Measurements from ENCODE around the gene GNAI2. TPM values are rescaled to one million over a fixed set of nuclear protein-coding genes. Genes with fewer than 3 reads are reported as not detected.

GNAI2 gene
- total RNA-seq, 1 donor from 2014 or later: 281 TPM

DNA sequence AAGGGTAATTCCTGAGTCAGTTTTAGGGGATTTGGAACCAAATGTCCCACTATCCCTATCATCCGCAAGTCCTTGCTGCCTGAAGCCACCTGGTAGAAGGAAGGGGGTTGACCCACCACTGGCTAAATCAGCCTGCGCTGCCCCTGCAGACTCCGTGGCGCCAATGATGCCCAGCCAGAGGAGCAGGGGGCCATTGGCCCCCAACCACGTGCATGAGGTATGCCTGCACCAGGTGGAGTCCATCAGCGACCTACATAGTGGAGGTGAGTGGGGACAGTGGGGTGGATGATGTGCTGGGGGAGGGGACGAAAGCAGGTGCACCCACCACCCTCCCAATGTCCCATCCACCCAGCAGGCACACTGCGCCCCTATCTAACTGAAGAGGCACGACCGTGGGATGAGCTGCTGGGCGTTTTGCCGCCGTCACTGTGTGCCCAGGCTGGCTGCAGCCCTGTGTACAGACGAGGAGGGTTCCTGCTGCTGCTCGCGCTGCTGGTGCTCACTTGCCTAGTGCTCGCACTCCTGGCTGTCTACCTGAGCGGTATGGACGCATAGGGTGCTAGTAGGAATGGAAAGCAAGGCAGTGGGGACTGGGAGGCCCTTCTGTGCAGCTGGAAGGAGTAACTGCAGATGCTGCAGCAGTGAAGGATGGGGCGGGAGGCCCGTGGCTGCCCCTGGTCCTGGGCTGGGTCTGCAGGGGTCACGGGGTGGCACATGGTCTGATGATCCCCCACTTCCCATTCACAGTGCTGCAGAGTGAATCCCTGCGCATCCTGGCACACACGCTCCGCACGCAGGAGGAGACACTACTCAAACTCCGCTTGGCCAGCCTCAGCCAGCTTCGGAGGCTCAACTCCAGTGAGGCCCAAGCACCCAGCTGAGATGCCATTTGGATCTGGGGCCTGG, 50.6 kb downstream of the GNAI2 start:
- Mint-ChIP-seq H3K27me3 (no peaks in the 10 kb centered on the region), H3K36me3 (ENCODE audit: low read depth) (peaks cover 46% of the 10 kb centered on the region), H3K9me3 (no peaks in the 10 kb centered on the region), H3K27ac (no peak overlapping the region), H3K4me3 (no peak overlapping the region), H3K4me1 (peaks cover 6% of the 10 kb centered on the region)
- TF ChIP-seq, protein P1, sequence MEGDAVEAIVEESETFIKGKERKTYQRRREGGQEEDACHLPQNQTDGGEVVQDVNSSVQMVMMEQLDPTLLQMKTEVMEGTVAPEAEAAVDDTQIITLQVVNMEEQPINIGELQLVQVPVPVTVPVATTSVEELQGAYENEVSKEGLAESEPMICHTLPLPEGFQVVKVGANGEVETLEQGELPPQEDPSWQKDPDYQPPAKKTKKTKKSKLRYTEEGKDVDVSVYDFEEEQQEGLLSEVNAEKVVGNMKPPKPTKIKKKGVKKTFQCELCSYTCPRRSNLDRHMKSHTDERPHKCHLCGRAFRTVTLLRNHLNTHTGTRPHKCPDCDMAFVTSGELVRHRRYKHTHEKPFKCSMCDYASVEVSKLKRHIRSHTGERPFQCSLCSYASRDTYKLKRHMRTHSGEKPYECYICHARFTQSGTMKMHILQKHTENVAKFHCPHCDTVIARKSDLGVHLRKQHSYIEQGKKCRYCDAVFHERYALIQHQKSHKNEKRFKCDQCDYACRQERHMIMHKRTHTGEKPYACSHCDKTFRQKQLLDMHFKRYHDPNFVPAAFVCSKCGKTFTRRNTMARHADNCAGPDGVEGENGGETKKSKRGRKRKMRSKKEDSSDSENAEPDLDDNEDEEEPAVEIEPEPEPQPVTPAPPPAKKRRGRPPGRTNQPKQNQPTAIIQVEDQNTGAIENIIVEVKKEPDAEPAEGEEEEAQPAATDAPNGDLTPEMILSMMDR (IDR thresholded peaks at IDR 0.05): no peak
- intact Hi-C loops (cut with micrococcal nuclease): no loop called here
- ATAC-seq (ENCODE audit: low read depth) (no peak), DNase-seq (no peak)
- ChIA-PET POLR2A (no interaction called here), CTCF (no interaction called here)

DNA sequence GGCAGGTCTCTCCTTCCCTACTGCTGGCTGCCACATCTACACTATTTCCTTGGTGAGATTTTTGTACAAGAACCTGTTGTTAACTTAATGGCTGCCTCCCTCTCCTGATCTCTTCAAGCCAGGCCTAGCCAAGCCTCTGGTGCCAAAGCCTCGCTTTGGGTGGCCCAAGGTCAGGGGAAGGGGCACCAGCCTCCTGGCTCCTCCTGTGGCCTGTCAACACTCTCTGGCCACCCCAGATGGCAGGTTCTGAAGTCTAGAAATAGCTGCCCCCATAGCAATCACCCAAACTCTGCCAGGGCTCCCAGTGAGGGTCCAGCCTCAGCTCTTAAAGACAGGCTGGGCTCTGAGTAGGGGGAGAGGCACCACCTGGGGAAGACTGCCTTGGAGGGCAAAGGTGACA, 51.3 kb downstream of the GNAI2 start:
- no peak overlapping the region for H3K27ac Mint-ChIP-seq

DNA sequence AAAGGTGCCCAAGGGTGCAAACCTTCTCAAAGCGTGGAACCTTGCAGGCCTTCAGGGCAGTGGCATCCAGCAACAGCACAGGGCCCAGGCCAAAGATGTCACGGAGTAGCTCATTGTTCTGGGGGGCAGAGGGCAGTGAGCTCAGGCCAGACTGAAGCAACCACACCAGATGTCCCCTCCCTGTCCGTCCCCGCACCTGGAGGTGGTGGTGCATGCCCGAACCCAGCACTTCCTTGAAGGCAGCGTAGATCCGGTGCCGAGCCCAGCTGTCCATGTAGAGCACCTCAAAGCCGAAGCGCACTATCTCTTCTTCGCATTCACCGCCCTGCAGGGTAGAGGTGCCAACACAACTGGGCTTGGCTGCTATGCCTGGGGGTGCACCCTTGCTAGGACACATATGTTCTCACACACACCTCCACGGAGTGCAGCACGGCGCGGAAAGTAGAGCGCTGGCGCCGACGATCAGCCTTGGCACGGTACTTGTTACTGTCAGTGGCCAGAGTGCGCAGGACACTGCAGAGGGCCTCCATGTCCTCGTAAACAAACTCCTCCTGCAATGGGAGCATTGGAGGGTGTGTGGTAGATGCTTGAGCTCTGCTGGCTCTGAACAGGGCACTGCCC, 52.5 kb downstream of the GNAI2 start:
- ATAC-seq (ENCODE audit: low read depth): no peak
- Mint-ChIP-seq H3K36me3 (ENCODE audit: low read depth) (peaks cover 51% of the 10 kb centered on the region), H3K4me1 (peaks cover 16% of the 10 kb centered on the region), H3K27ac (no peak overlapping the region), H3K9me3 (no peaks in the 10 kb centered on the region), H3K27me3 (no peaks in the 10 kb centered on the region), H3K4me3 (no peak overlapping the region)
- no peak for DNase-seq
- ChIA-PET POLR2A (interaction anchor here (1.0 kb wide), 1 partner anchor 48 kb away, joined by 4 read pairs; no protein-coding TSS in a partner anchor), CTCF (no interaction called here)
- TF ChIP-seq, protein P1 (IDR thresholded peaks at IDR 0.05): no peak
- intact Hi-C loops (cut with micrococcal nuclease): no loop called here

More for the DNA sequence above, 51.3 kb downstream of the GNAI2 start:
- no peaks in the 10 kb centered on the region for H3K27me3 Mint-ChIP-seq
- intact Hi-C loops (cut with micrococcal nuclease): no loop called here
- DNase-seq: no peak
- peaks cover 8% of the 10 kb centered on the region for H3K4me1 Mint-ChIP-seq
- TF ChIP-seq, protein P1 (IDR thresholded peaks at IDR 0.05): no peak
- no peak overlapping the region for H3K4me3 Mint-ChIP-seq
- ChIA-PET POLR2A (interaction anchor here (1.0 kb wide), 1 partner anchor 50 kb away, joined by 4 read pairs; no protein-coding TSS in a partner anchor), CTCF (no interaction called here)
- H3K36me3 Mint-ChIP-seq (ENCODE audit: low read depth): peaks cover 47% of the 10 kb centered on the region
- H3K9me3 Mint-ChIP-seq: no peaks in the 10 kb centered on the region
- ATAC-seq (ENCODE audit: low read depth): no peak

DNA sequence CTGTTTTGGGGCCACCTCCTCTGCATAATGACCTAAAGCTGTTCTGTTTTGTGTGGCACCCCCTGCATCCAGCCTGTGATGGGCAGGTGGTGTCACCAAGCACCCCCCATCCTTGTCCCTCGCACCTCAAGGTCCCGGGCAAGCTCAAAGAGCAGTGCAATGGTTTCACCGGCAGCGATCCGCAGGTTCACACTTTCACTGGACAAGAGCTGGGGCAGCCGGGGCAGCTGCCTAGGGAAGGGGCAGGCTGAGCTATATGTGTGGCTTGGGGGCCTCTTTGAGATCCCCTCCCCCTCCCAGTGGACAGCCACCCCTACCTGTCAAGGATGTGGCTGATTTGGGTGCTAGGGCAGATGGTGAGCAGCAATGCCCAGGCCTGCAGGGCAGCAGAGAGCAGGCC, 53.1 kb downstream of the GNAI2 start:
- Mint-ChIP-seq H3K4me1 (peaks cover 16% of the 10 kb centered on the region), H3K4me3 (no peak overlapping the region), H3K27ac (no peak overlapping the region), H3K9me3 (no peaks in the 10 kb centered on the region), H3K27me3 (no peaks in the 10 kb centered on the region), H3K36me3 (ENCODE audit: low read depth) (peaks cover 51% of the 10 kb centered on the region)
- ChIA-PET POLR2A (no interaction called here), CTCF (no interaction called here)
- no peak for ATAC-seq (ENCODE audit: low read depth)
- intact Hi-C loops (cut with micrococcal nuclease): no loop called here
- TF ChIP-seq, protein P1 (IDR thresholded peaks at IDR 0.05): no peak
- DNase-seq: no peak

DNA sequence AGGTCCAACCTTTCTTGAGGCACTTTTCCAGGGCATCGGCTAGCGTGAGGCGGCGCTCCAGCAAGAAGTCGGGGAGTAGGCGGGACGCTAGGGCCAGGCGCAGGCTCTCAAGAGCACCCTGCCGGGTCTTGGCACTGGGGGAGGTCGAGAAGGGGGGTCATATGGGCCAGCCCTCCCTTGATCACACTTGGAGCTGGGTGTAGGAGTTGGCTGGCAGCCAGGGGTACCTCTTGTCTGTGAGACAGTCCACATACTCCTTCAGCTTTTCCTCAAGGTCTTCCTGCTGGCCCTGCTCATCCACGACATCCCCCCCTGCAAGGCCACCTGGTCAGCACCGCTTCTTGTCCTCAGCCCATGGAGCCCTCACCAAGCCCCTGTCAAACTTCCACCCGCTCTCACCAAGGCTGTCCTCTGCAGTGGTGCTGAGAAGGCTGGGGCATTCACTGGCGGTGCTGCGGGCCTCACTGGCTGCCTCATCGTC, 54.2 kb downstream of the GNAI2 start:
- no peak for DNase-seq

More for the DNA sequence above, 54.2 kb downstream of the GNAI2 start:
- no peaks in the 10 kb centered on the region for H3K27me3 Mint-ChIP-seq
- H3K27ac Mint-ChIP-seq: no peak overlapping the region
- H3K4me1 Mint-ChIP-seq: peaks cover 16% of the 10 kb centered on the region
- H3K9me3 Mint-ChIP-seq: no peaks in the 10 kb centered on the region
- ChIA-PET CTCF (no interaction called here), POLR2A (no interaction called here)
- peak overlapping the region; percentile 7 for H3K4me3 Mint-ChIP-seq
- intact Hi-C loops (cut with micrococcal nuclease): loop anchor here (10.0 kb wide), 2 partner anchors 485 to 1265 kb away; partner anchors contain the start of genes IMPDH2, INKA1 and NDUFAF3
- TF ChIP-seq, protein P1 (IDR thresholded peaks at IDR 0.05): no peak
- no peak for ATAC-seq (ENCODE audit: low read depth)
- peaks cover 51% of the 10 kb centered on the region for H3K36me3 Mint-ChIP-seq (ENCODE audit: low read depth)
